ENCODE data around the gene DLG2. TPM values are rescaled to one million over a fixed set of nuclear protein-coding genes. Genes with fewer than 3 reads are reported as not detected.

Gene DLG2
- total and polyA plus RNA-seq, 2 donors: 4.8 to 6.6 TPM

GRCh38 chr11:84890676-84891075 is 736.5 kb downstream of the DLG2 start:
- no peak for DNase-seq (ENCODE audit: low read depth in 6 of 9, low spot score in 9 of 9)
- Histone ChIP-seq H3K27me3 (ENCODE audit: control insufficient read depth in 2 of 2, insufficient read depth in 1 of 2, low read length in 1 of 2) (no peaks in the 10 kb centered on the region), H3K9me3 (ENCODE audit: control insufficient read depth in 2 of 2, insufficient read depth in 1 of 2, low read length in 1 of 2) (no peaks in the 10 kb centered on the region), H3K4me1 (ENCODE audit: control insufficient read depth in 2 of 2, insufficient read depth in 2 of 2, low read length in 2 of 2) (no peaks in the 10 kb centered on the region), H3K36me3 (ENCODE audit: control insufficient read depth in 2 of 2, insufficient read depth in 2 of 2, low read length in 1 of 2) (no peaks in the 10 kb centered on the region), H3K27ac (ENCODE audit: low read depth in 1 of 2, low read length in 1 of 2) (no peak overlapping the region), H3K4me3 (ENCODE audit: low read length in 2 of 2) (no peak overlapping the region)
- WGBS: 82% methylated on average over 3 of the region's 3 CpGs

- Histone ChIP-seq H3K4me1 (ENCODE audit: control insufficient read depth in 2 of 2, insufficient read depth in 2 of 2, low read length in 2 of 2) (no peaks in the 10 kb centered on the region), H3K27ac (ENCODE audit: low read depth in 1 of 2, low read length in 1 of 2) (no peak overlapping the region), H3K36me3 (ENCODE audit: control insufficient read depth in 2 of 2, insufficient read depth in 2 of 2, low read length in 1 of 2) (no peaks in the 10 kb centered on the region), H3K4me3 (ENCODE audit: low read length in 2 of 2) (no peak overlapping the region), H3K27me3 (ENCODE audit: control insufficient read depth in 2 of 2, insufficient read depth in 1 of 2, low read length in 1 of 2) (no peaks in the 10 kb centered on the region), H3K9me3 (ENCODE audit: control insufficient read depth in 2 of 2, insufficient read depth in 1 of 2, low read length in 1 of 2) (no peaks in the 10 kb centered on the region)
- DNase-seq (ENCODE audit: low read depth in 6 of 9, low spot score in 9 of 9): no peak
- WGBS: 79% methylated on average over 3 of the region's 3 CpGs
Measured at GRCh38 chr11:84889556-84889955, 737.6 kb downstream of the DLG2 start.

GRCh38 chr11:84887055-84887629 is 740.0 kb downstream of the DLG2 start:
- H3K4me3 ChIP-seq (ENCODE audit: low read length in 2 of 2): no peak overlapping the region
- H3K9me3 ChIP-seq (ENCODE audit: control insufficient read depth in 2 of 2, insufficient read depth in 1 of 2, low read length in 1 of 2): no peaks in the 10 kb centered on the region
- H3K27ac ChIP-seq (ENCODE audit: low read depth in 1 of 2, low read length in 1 of 2): no peak overlapping the region
- 90% methylated on average over 3 of the region's 3 CpGs for WGBS
- DNase-seq (ENCODE audit: low read depth in 6 of 9, low spot score in 9 of 9): no peak
- no peaks in the 10 kb centered on the region for H3K36me3 ChIP-seq (ENCODE audit: control insufficient read depth in 2 of 2, insufficient read depth in 2 of 2, low read length in 1 of 2)
- no peaks in the 10 kb centered on the region for H3K4me1 ChIP-seq (ENCODE audit: control insufficient read depth in 2 of 2, insufficient read depth in 2 of 2, low read length in 2 of 2)
- no peaks in the 10 kb centered on the region for H3K27me3 ChIP-seq (ENCODE audit: control insufficient read depth in 2 of 2, insufficient read depth in 1 of 2, low read length in 1 of 2)

- Histone ChIP-seq H3K36me3 (ENCODE audit: control insufficient read depth in 2 of 2, insufficient read depth in 2 of 2, low read length in 1 of 2) (no peaks in the 10 kb centered on the region), H3K27ac (ENCODE audit: low read depth in 1 of 2, low read length in 1 of 2) (no peak overlapping the region), H3K4me3 (ENCODE audit: low read length in 2 of 2) (no peak overlapping the region), H3K27me3 (ENCODE audit: control insufficient read depth in 2 of 2, insufficient read depth in 1 of 2, low read length in 1 of 2) (no peaks in the 10 kb centered on the region), H3K4me1 (ENCODE audit: control insufficient read depth in 2 of 2, insufficient read depth in 2 of 2, low read length in 2 of 2) (no peaks in the 10 kb centered on the region), H3K9me3 (ENCODE audit: control insufficient read depth in 2 of 2, insufficient read depth in 1 of 2, low read length in 1 of 2) (no peaks in the 10 kb centered on the region)
- DNase-seq (ENCODE audit: low read depth in 6 of 9, low spot score in 9 of 9): no peak
- 54% methylated on average over 1 of the region's 1 CpG for WGBS
Measured at GRCh38 chr11:84886344-84886743, 740.8 kb downstream of the DLG2 start.

- H3K27ac ChIP-seq (ENCODE audit: low read depth in 1 of 2, low read length in 1 of 2): no peak overlapping the region
- no peaks in the 10 kb centered on the region for H3K9me3 ChIP-seq (ENCODE audit: control insufficient read depth in 2 of 2, insufficient read depth in 1 of 2, low read length in 1 of 2)
- no peaks in the 10 kb centered on the region for H3K4me1 ChIP-seq (ENCODE audit: control insufficient read depth in 2 of 2, insufficient read depth in 2 of 2, low read length in 2 of 2)
- 95% methylated on average over 2 of the region's 2 CpGs for WGBS
- H3K27me3 ChIP-seq (ENCODE audit: control insufficient read depth in 2 of 2, insufficient read depth in 1 of 2, low read length in 1 of 2): no peaks in the 10 kb centered on the region
- H3K4me3 ChIP-seq (ENCODE audit: low read length in 2 of 2): no peak overlapping the region
- no peaks in the 10 kb centered on the region for H3K36me3 ChIP-seq (ENCODE audit: control insufficient read depth in 2 of 2, insufficient read depth in 2 of 2, low read length in 1 of 2)
- DNase-seq (ENCODE audit: low read depth in 6 of 9, low spot score in 9 of 9): no peak
Measured at GRCh38 chr11:84884836-84885235, 742.3 kb downstream of the DLG2 start.

- Histone ChIP-seq H3K4me1 (ENCODE audit: control insufficient read depth in 2 of 2, insufficient read depth in 2 of 2, low read length in 2 of 2) (no peaks in the 10 kb centered on the region), H3K27ac (ENCODE audit: low read depth in 1 of 2, low read length in 1 of 2) (no peak overlapping the region), H3K4me3 (ENCODE audit: low read length in 2 of 2) (no peak overlapping the region), H3K27me3 (ENCODE audit: control insufficient read depth in 2 of 2, insufficient read depth in 1 of 2, low read length in 1 of 2) (no peaks in the 10 kb centered on the region), H3K9me3 (ENCODE audit: control insufficient read depth in 2 of 2, insufficient read depth in 1 of 2, low read length in 1 of 2) (no peaks in the 10 kb centered on the region), H3K36me3 (ENCODE audit: control insufficient read depth in 2 of 2, insufficient read depth in 2 of 2, low read length in 1 of 2) (no peaks in the 10 kb centered on the region)
- no peak for DNase-seq (ENCODE audit: low read depth in 6 of 9, low spot score in 9 of 9)
- WGBS: 17% methylated on average over 2 of the region's 2 CpGs
Measured at GRCh38 chr11:84882056-84882455, 745.1 kb downstream of the DLG2 start.

GRCh38 chr11:84871116-84871515 is 756.0 kb downstream of the DLG2 start:
- Histone ChIP-seq H3K27ac (ENCODE audit: low read depth in 1 of 2, low read length in 1 of 2) (no peak overlapping the region), H3K9me3 (ENCODE audit: control insufficient read depth in 2 of 2, insufficient read depth in 1 of 2, low read length in 1 of 2) (no peaks in the 10 kb centered on the region), H3K4me3 (ENCODE audit: low read length in 2 of 2) (no peak overlapping the region), H3K27me3 (ENCODE audit: control insufficient read depth in 2 of 2, insufficient read depth in 1 of 2, low read length in 1 of 2) (no peaks in the 10 kb centered on the region), H3K4me1 (ENCODE audit: control insufficient read depth in 2 of 2, insufficient read depth in 2 of 2, low read length in 2 of 2) (no peaks in the 10 kb centered on the region), H3K36me3 (ENCODE audit: control insufficient read depth in 2 of 2, insufficient read depth in 2 of 2, low read length in 1 of 2) (no peaks in the 10 kb centered on the region)
- over 99% methylated on average over 2 of the region's 2 CpGs for WGBS
- no peak for DNase-seq (ENCODE audit: low read depth in 6 of 9, low spot score in 9 of 9)

- Histone ChIP-seq H3K4me1 (ENCODE audit: control insufficient read depth in 2 of 2, insufficient read depth in 2 of 2, low read length in 2 of 2) (no peaks in the 10 kb centered on the region), H3K27me3 (ENCODE audit: control insufficient read depth in 2 of 2, insufficient read depth in 1 of 2, low read length in 1 of 2) (no peaks in the 10 kb centered on the region), H3K4me3 (ENCODE audit: low read length in 2 of 2) (no peak overlapping the region), H3K9me3 (ENCODE audit: control insufficient read depth in 2 of 2, insufficient read depth in 1 of 2, low read length in 1 of 2) (no peaks in the 10 kb centered on the region), H3K36me3 (ENCODE audit: control insufficient read depth in 2 of 2, insufficient read depth in 2 of 2, low read length in 1 of 2) (no peaks in the 10 kb centered on the region), H3K27ac (ENCODE audit: low read depth in 1 of 2, low read length in 1 of 2) (no peak overlapping the region)
- no peak for DNase-seq (ENCODE audit: low read depth in 6 of 9, low spot score in 9 of 9)
- WGBS: 95% methylated on average over 1 of the region's 1 CpG
Measured at GRCh38 chr11:84870486-84870885, 756.7 kb downstream of the DLG2 start.

GRCh38 chr11:84866922-84867321 is 760.2 kb downstream of the DLG2 start:
- no peaks in the 10 kb centered on the region for H3K9me3 ChIP-seq (ENCODE audit: control insufficient read depth in 2 of 2, insufficient read depth in 1 of 2, low read length in 1 of 2)
- H3K27ac ChIP-seq (ENCODE audit: low read depth in 1 of 2, low read length in 1 of 2): no peak overlapping the region
- no peaks in the 10 kb centered on the region for H3K4me1 ChIP-seq (ENCODE audit: control insufficient read depth in 2 of 2, insufficient read depth in 2 of 2, low read length in 2 of 2)
- no peaks in the 10 kb centered on the region for H3K36me3 ChIP-seq (ENCODE audit: control insufficient read depth in 2 of 2, insufficient read depth in 2 of 2, low read length in 1 of 2)
- 81% methylated on average over 2 of the region's 2 CpGs for WGBS
- DNase-seq (ENCODE audit: low read depth in 6 of 9, low spot score in 9 of 9): no peak
- H3K4me3 ChIP-seq (ENCODE audit: low read length in 2 of 2): no peak overlapping the region
- no peaks in the 10 kb centered on the region for H3K27me3 ChIP-seq (ENCODE audit: control insufficient read depth in 2 of 2, insufficient read depth in 1 of 2, low read length in 1 of 2)

Data from thymus (tissue), 11 donors.